Measurements from ENCODE around the gene RAB22A. TPM values are rescaled to one million over a fixed set of nuclear protein-coding genes. Genes with fewer than 3 reads are reported as not detected.
A peak's percentile ranks its signal among the peaks of the same experiment; 100 is the strongest.

Gene RAB22A
- total RNA-seq, 1 experiment from 2014 or later, result 24.7 TPM

DNA sequence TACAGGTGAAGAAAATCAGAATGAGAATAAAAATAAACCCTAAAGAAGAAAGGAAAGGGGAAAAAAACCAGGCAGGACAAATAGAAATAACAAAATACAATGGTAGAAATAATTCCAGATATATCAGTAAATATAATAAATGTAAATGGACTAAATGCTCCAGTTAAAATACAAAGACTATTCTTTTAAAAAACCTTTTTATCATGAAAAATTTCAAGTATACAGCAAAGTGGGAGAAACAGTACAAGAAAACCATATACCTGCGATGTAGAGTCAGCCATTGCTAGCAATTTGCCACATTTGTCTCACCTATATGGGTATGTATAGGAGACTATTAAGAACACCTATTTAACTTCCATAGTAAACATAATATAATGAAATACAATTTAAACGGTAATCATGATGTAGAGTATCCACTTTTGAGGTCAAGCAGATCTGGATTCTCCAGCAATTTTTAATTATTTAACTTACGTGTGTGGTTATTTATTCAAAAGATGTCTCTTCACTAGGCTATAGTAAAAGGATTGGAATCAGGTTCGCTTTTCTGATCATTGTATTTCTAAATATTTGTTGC is 78.6 kb downstream of the RAB22A start:
- no peak for DNase-seq (ENCODE audit: low read depth)

DNA sequence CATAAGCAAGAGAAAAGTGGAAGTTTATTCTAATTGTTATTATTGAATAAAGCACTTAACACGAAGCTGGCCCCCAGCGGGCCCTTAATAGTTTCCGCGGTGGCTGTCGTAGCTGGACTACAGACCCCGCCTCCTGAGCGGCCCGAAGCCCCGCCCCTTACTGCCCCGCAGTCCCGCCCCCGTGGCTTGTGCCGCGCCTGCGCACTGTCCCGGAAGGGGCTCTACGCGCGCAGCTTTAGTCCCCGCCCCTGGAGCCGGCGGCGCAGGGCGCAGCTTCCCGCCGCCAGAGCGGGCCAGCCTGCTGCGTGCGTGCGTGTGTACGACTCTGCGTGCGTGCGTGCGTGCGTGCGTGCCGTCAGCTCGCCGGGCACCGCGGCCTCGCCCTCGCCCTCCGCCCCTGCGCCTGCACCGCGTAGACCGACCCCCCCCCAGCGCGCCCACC is 79.4 kb downstream of the RAB22A start, which contains the start of gene VAPB:
TSS of gene VAPB (plus strand) at position 348 of the 442 bp plus-strand sequence. CDS start 231 bp downstream, outside the sequence.
- DNase-seq (ENCODE audit: low read depth), result peak; percentile 93

GRCh38 chr20:58389324-58389967 is 79.9 kb downstream of the RAB22A start:
- DNase-seq (ENCODE audit: low read depth), result peak; percentile 38

- no peak for DNase-seq (ENCODE audit: low read depth)
These were observed 80.6 kb downstream of the RAB22A start for GRCh38 chr20:58389968-58390658.

- DNase-seq (ENCODE audit: low read depth), result no peak
These were observed 81.1 kb downstream of the RAB22A start for GRCh38 chr20:58390659-58391035.

DNA sequence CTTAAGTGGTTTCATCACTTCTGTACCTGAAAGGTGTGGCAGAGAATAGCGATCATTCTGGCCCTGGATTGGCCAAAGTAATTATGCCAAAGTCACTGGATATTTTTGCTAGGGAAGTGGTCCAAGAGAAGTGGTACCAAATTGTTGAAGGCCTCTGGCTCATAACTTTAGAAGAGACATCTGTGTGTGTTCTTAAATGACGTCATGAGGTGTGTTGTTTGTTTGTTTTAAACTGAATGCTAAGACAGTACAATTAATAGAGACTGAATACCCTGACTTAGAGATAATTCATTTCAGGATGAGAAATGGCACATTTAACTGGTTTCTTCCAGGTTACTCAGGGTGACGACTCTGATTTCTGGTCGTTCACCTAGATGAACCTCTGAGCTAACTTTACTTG is 82.8 kb downstream of the RAB22A start:
- DNase-seq (ENCODE audit: low read depth), result no peak

DNA sequence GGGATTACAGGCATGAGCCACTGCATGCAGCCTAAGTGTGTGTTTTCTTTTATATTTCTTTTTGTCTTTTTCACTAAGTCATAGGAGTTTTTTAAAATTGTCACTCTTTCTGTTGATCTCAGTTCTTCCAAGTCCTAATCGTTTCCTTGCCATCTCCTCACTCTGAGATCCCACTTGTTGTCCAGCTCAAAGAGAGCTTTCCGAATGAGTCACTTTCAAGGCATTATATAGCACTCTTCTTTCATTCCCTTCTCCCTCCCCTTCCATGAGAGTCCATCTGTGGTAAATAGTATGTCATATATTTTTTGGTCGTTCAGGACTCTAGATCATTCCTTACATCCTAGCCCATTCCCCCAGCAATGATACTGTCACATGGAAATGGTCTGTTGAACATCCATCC is 83.8 kb downstream of the RAB22A start:
- DNase-seq (ENCODE audit: low read depth), result peak; percentile 31

DNA sequence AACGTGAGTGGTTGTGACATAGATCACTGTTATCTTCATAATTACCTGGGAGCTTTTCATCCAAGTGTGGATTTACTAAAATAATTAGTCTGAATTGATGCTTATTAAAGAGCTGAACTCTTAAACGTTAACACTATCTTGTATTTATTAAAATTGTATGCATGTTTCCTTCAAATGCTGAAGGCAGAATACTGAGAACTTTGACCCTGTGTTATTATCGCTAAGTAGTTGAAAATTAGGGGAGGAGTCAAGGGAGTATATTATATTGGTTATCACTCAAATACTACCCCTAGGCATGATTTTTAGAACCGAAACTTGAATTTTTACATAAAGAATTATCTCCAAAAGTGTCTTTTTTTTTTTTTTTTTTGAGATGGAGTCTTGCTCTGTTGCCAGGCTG is 85.3 kb downstream of the RAB22A start:
- no peak for DNase-seq (ENCODE audit: low read depth)

- no peak for DNase-seq (ENCODE audit: low read depth)
These were observed 86.1 kb downstream of the RAB22A start for GRCh38 chr20:58395604-58396003.

- DNase-seq (ENCODE audit: low read depth), result no peak
These were observed 87.9 kb downstream of the RAB22A start for GRCh38 chr20:58397429-58397828.

GRCh38 chr20:58398254-58398653 is 88.7 kb downstream of the RAB22A start:
- no peak for DNase-seq (ENCODE audit: low read depth)

DNA sequence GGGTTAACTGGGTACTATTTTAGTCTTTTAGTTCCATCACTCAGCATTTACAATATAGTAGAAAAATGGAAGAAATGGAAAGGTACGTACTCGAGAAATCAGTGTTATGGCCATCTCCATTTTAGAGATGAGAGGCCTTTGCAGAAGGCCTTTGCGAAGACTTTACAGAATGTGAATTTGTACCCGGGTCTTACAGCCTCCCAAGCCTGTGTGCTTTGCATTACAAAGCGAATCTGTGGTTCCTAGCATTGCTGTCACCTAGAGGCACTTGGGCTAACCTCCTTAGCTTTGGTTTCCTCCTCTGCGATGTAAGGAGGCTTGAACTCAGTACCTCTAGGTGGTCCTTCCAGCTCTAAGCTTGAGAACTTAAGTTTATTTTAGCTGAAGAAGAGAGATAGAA is 90.4 kb downstream of the RAB22A start:
- DNase-seq (ENCODE audit: low read depth), result no peak

DNA sequence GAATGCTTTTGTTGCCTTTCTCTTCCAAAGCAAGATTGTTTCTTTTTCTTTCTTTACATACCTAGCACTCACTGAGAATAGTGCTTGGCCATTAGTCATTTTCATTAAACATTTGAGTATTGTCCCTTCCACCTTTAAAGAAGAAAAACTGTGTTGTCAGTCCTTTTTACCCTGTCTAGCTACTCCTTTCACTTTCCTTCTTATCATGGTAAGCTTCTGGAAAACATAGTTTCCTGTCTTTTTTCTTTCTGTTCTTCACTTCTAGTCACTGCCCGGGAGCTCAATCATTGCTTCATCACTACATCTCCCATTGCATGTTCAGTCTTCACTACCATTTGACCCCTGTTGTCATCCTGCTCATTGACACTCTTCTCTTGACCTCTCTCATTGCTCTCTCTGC is 91.6 kb downstream of the RAB22A start:
- no peak for DNase-seq (ENCODE audit: low read depth)

DNA sequence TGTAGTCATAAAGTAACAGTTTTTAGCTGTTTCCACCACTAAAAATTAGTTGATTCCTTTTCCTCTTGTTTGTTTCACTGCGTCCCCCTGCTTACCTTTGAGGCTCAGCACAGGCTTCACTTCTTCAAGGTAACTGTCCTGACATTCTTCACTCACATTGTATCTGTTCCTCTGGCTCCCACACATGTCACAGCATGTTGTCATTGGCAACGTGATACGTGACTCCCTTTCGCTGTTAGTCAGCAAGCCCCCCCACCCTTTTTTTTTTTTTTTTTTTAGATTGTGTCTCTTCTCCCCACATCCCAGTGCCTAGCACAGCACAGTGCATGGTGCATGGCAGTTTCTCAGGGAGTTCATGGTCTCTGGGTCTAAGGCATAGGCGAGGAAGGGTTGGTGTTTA is 92.8 kb downstream of the RAB22A start:
- DNase-seq (ENCODE audit: low read depth), result no peak

- no peak for DNase-seq (ENCODE audit: low read depth)
These were observed 93.3 kb downstream of the RAB22A start for GRCh38 chr20:58402827-58403226.

DNA sequence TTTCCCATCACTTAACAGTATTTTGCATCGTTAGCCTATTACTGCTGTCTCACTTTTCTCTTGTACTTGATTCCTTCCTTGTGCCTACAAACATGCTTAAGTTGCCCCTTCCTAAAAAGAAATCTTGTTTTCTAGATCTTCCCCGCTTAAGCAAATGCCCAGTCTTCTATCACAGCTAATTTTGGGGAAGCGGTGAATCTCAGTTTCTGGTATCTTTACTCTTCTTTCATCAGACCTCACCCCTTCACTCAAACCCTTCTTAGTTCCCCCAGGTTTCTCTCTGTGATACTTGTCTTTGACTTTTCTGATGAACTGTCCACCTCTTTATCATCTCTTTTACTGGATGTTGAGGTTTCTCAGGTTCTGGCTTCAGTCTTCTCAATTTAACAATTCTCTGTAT is 93.8 kb downstream of the RAB22A start:
- DNase-seq (ENCODE audit: low read depth), result no peak

GRCh38 chr20:58405504-58406291 is 96.2 kb downstream of the RAB22A start:
- no peak for DNase-seq (ENCODE audit: low read depth)

GRCh38 chr20:58406422-58407001 is 97.0 kb downstream of the RAB22A start:
- DNase-seq (ENCODE audit: low read depth), result no peak

GRCh38 chr20:58407201-58407873 is 97.8 kb downstream of the RAB22A start:
- peak; percentile 66 for DNase-seq (ENCODE audit: low read depth)

DNA sequence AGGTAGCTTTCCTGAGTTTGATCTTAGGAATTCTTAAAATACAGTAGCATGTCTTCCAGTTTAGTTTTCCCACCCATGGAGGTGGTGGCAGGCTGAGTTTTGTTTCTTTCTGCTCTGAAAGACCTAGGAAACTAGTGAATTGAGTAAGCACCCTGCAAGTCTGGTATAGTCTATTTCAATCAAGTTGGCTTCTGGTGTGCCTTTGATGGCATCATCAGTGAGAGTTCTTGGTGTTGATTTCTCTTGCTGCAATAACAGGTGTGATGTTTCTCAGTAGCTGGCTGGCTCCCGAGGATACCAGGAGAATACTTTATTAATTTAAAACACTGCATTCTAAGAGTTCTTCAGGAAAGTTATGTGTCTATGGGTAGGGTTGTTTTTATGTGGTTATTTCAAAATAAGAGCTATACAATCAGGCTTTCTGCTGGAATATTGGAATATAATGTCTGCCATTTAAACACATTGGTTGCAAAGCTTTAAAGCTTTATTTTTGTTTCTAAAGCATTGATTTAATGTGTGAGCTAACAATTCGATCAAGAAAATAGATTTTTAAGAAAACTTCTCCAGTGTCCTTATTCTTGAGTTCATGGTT is 98.5 kb downstream of the RAB22A start:
- peak; percentile 46 for DNase-seq (ENCODE audit: low read depth)

Measured in LHCN-M2 (cell line).